ENCODE measurements around the gene MINPP1.
"Not testable (repeated sequence)": the region's sequence is repeated elsewhere in the genome, so short reads cannot be mapped to it uniquely, and the experiment has no call there.

MINPP1 gene

GRCh38 chr10:87580016-87580415, 75.3 kb downstream of the MINPP1 start:
- no peak overlapping the region for H3K4me3 ChIP-seq (ENCODE audit: low read depth, low read length)
- DNase-seq (ENCODE audit: low read depth): no peak
- TF ChIP-seq MYC (IDR thresholded peaks at IDR 0.05; ENCODE audit: low read depth, low read length) (no peak), MAX (IDR thresholded peaks at IDR 0.05; ENCODE audit: low read depth, low read length) (no peak), POLR2A (IDR thresholded peaks at IDR 0.05; ENCODE audit: extremely low read depth, insufficient read length) (no peak), CTCF (IDR thresholded peaks at IDR 0.05; ENCODE audit: low read depth, low read length) (no peak)

- TF ChIP-seq MYC (IDR thresholded peaks at IDR 0.05; ENCODE audit: low read depth, low read length) (no peak), MAX (IDR thresholded peaks at IDR 0.05; ENCODE audit: low read depth, low read length) (no peak), POLR2A (IDR thresholded peaks at IDR 0.05; ENCODE audit: extremely low read depth, insufficient read length) (no peak), CTCF (IDR thresholded peaks at IDR 0.05; ENCODE audit: low read depth, low read length) (no peak)
- no peak overlapping the region for H3K4me3 ChIP-seq (ENCODE audit: low read depth, low read length)
- DNase-seq (ENCODE audit: low read depth): peak; percentile 8
These were observed 81.1 kb downstream of the MINPP1 start for GRCh38 chr10:87585565-87586514.

GRCh38 chr10:87589645-87590051, 85.0 kb downstream of the MINPP1 start:
- H3K4me3 ChIP-seq (ENCODE audit: low read depth, low read length): no peak overlapping the region
- DNase-seq (ENCODE audit: low read depth): no peak
- no peak for TF ChIP-seq CTCF (IDR thresholded peaks at IDR 0.05; ENCODE audit: low read depth, low read length)
- TF ChIP-seq POLR2A (IDR thresholded peaks at IDR 0.05; ENCODE audit: extremely low read depth, insufficient read length): no peak
- TF ChIP-seq MYC (IDR thresholded peaks at IDR 0.05; ENCODE audit: low read depth, low read length): no peak
- no peak for TF ChIP-seq MAX (IDR thresholded peaks at IDR 0.05; ENCODE audit: low read depth, low read length)

- no peak overlapping the region for H3K4me3 ChIP-seq (ENCODE audit: low read depth, low read length)
- no peak for DNase-seq (ENCODE audit: low read depth)
- no peak for TF ChIP-seq CTCF (IDR thresholded peaks at IDR 0.05; ENCODE audit: low read depth, low read length)
- TF ChIP-seq MAX (IDR thresholded peaks at IDR 0.05; ENCODE audit: low read depth, low read length): no peak
- TF ChIP-seq POLR2A (IDR thresholded peaks at IDR 0.05; ENCODE audit: extremely low read depth, insufficient read length): no peak
- TF ChIP-seq MYC (IDR thresholded peaks at IDR 0.05; ENCODE audit: low read depth, low read length): no peak
These were observed 86.3 kb downstream of the MINPP1 start for GRCh38 chr10:87590705-87591588.

- TF ChIP-seq POLR2A (IDR thresholded peaks at IDR 0.05; ENCODE audit: extremely low read depth, insufficient read length): no peak
- no peak for TF ChIP-seq MYC (IDR thresholded peaks at IDR 0.05; ENCODE audit: low read depth, low read length)
- no peak for TF ChIP-seq MAX (IDR thresholded peaks at IDR 0.05; ENCODE audit: low read depth, low read length)
- TF ChIP-seq CTCF (IDR thresholded peaks at IDR 0.05; ENCODE audit: low read depth, low read length): no peak
- no peak for DNase-seq (ENCODE audit: low read depth)
- H3K4me3 ChIP-seq (ENCODE audit: low read depth, low read length): no peak overlapping the region
These were observed 86.8 kb downstream of the MINPP1 start for GRCh38 chr10:87591589-87591886.

- not testable (repeated sequence) for DNase-seq (ENCODE audit: low read depth); H3K4me3 ChIP-seq (ENCODE audit: low read depth, low read length)
These were observed 88.2 kb downstream of the MINPP1 start for GRCh38 chr10:87592920-87593319.
